WTC11 (cell line): ENCODE results near the gene SLC25A23. TPM values are rescaled to one million over a fixed set of nuclear protein-coding genes. Genes with fewer than 3 reads are reported as not detected.

ENCODE experiments used
- ATAC-seq: fragments of 200-7000 bp; cut with Tn5 transposase; 2 replicates; pipeline ENCODE4 v1.10.0; 2021; ENCODE audit warnings: mild to moderate bottlenecking, moderate library complexity
- CTCF ChIA-PET: fragments of 300-600 bp; sonication (Branson Sonifier 250); formaldehyde crosslinking; loops from one replicate; lab custom pipeline; 2021; ENCODE audit warnings: antibody characterized with exemption; lab: Charles Lee
- POLR2A ChIA-PET: fragments of 350-600 bp; sonication (Branson Sonifier 250); formaldehyde crosslinking; loops from one replicate; lab custom pipeline; 2021; ENCODE audit warnings: antibody characterized with exemption; lab: Charles Lee
- DNase-seq: peaks from one replicate; pipeline ENCODE4 v3.0.0; 2021; ENCODE audit warnings: low spot score
- H3K27ac Mint-ChIP-seq: 2 replicates; pipeline ENCODE4 v1.8.0; 2021; ENCODE audit warnings: mixed read lengths
- H3K27me3 Mint-ChIP-seq: 2 replicates; pipeline ENCODE4 v1.8.0; 2021; ENCODE audit warnings: low read depth, mild to moderate bottlenecking, moderate library complexity, mixed read lengths
- H3K36me3 Mint-ChIP-seq: 2 replicates; pipeline ENCODE4 v1.8.0; 2021; ENCODE audit warnings: mixed read lengths
- H3K4me1 Mint-ChIP-seq: 2 replicates; pipeline ENCODE4 v1.8.0; 2022; ENCODE audit warnings: mixed read lengths
- H3K4me3 Mint-ChIP-seq: 2 replicates; pipeline ENCODE4 v1.8.0; 2021; ENCODE audit warnings: mild to moderate bottlenecking, moderate library complexity, mixed read lengths
- H3K9me3 Mint-ChIP-seq: 2 replicates; pipeline ENCODE4 v1.8.0; 2021; ENCODE audit warnings: mixed read lengths
- ETV6 ChIP-seq: sonication (generic); formaldehyde crosslinking; IDR thresholded peaks from 2 replicates; pipeline ENCODE4 v1.8.1; 2022; ENCODE audit warnings: mild to moderate bottlenecking, missing genetic modification reagents
- FOXK1 ChIP-seq: sonication (generic); formaldehyde crosslinking; IDR thresholded peaks from 2 replicates; pipeline ENCODE4 v1.8.0; 2022; ENCODE audit warnings: mild to moderate bottlenecking, moderate library complexity, missing genetic modification reagents
- FOXP1 ChIP-seq: sonication (generic); formaldehyde crosslinking; IDR thresholded peaks from 2 replicates; pipeline ENCODE4 v1.8.0; 2022; ENCODE audit warnings: missing genetic modification reagents, mild to moderate bottlenecking, moderate library complexity, borderline replicate concordance
- IRF2 ChIP-seq: sonication (generic); formaldehyde crosslinking; IDR thresholded peaks from 2 replicates; pipeline ENCODE4 v1.8.0; 2022; ENCODE audit warnings: low read depth, missing genetic modification reagents, borderline replicate concordance
- NFATC4 ChIP-seq: fragments of 250-450 bp; sonication (Bioruptor Pico); IDR thresholded peaks from 2 replicates; pipeline ENCODE4 v1.9.0; 2021; ENCODE audit warnings: mild to moderate bottlenecking
- NFE2L1 ChIP-seq: sonication (generic); formaldehyde crosslinking; IDR thresholded peaks from 2 replicates; pipeline ENCODE4 v1.8.1; 2023; ENCODE audit warnings: missing genetic modification reagents
- RORB ChIP-seq: fragments of 250-450 bp; sonication (Bioruptor Pico); IDR thresholded peaks from 2 replicates; pipeline ENCODE4 v1.9.0; 2021; ENCODE audit warnings: mild to moderate bottlenecking
- TEAD1 ChIP-seq: sonication (generic); formaldehyde crosslinking; IDR thresholded peaks from 2 replicates; pipeline ENCODE4 v1.8.0; 2022; ENCODE audit warnings: mild to moderate bottlenecking, missing genetic modification reagents
- total RNA-seq: library from RNA; stranded (reverse); gene quantifications from 3 replicates; pipeline ENCODE4 v1.2.3, GENCODE V29; 2021
- TF ChIP-seq, protein P1 (sequence below): sonication (generic); formaldehyde crosslinking; IDR thresholded peaks from 2 replicates; pipeline ENCODE4 v1.8.1; 2023; ENCODE audit warnings: mild to moderate bottlenecking, missing genetic modification reagents
- TF ChIP-seq, protein P2 (sequence below): sonication (generic); formaldehyde crosslinking; IDR thresholded peaks from 2 replicates; pipeline ENCODE4 v1.8.1; 2022; ENCODE audit warnings: mild to moderate bottlenecking, moderate library complexity, missing genetic modification reagents
- TF ChIP-seq, protein P3 (sequence below): sonication (generic); formaldehyde crosslinking; IDR thresholded peaks from 2 replicates; pipeline ENCODE4 v1.8.1; 2023; ENCODE audit warnings: mild to moderate bottlenecking, missing genetic modification reagents, borderline replicate concordance
- TF ChIP-seq, protein P4 (sequence below): sonication (generic); formaldehyde crosslinking; IDR thresholded peaks from 2 replicates; pipeline ENCODE4 v1.8.1; 2022; ENCODE audit warnings: low read depth, missing genetic modification reagents, borderline replicate concordance

Gene SLC25A23
- total RNA-seq, 1 experiment from 2014 or later: 63.6 TPM

DNA sequence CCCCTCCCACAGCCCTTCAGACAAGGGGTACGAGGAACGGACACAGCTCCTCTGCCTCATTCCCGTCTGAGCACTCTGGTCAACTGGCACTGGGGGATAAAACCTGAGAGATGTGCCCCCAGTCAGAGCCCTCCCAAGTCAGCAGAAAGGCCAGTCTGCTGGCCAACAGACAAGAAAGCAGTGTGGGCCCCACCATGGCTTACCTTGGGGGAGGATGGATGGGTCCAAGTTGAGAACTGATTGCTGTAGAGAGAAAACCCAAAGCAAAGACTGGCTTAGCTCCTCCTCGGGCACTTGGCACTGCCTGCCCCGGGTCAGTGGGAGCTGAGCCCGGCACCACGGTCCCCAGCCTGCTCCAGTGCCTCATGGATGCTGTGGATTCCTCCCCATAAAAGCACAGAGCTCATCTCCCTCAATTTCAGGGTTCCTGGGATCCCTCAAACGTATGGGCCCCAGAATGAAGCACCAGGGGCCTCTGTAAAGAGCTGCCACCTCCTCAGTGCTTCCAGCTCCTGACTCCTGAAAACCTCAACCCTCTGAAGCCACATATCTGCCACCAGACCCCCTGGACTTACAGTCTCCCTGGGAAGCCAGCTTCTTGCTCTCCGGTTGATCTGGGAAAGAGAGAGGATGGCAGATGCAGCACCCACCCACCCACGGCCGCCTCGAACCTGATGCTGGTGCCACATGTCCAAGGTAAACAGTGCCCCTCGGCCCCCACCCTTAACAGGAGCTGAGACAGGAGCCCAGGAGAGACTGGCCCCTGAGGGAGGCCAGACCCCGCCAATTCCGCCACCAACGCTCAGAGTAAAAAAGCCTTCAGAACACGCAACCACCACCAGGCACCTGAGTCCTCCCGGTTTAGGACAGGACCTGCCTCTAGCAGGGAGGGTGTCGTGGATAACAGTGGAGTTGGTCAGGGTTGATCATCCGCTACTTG is 38.2 kb downstream of the SLC25A23 start:
- H3K27me3 Mint-ChIP-seq: peaks cover 12% of the 10 kb centered on the region
- peaks cover 6% of the 10 kb centered on the region for H3K9me3 Mint-ChIP-seq
- H3K4me1 Mint-ChIP-seq: peaks cover 14% of the 10 kb centered on the region
- CTCF ChIA-PET: interaction anchor here (1.3 to 1.4 kb wide), 2 partner anchors 9 to 160 kb away, joined by 3 to 4 read pairs; no protein-coding TSS in a partner anchor
- no peak for ATAC-seq
- peaks cover 62% of the 10 kb centered on the region for H3K36me3 Mint-ChIP-seq
- peak overlapping the region; percentile 53; the same call in 1 of the 2 replicates for H3K27ac Mint-ChIP-seq
- POLR2A ChIA-PET: no interaction called here
- TF ChIP-seq IRF2 (CRISPR knock-in tag): no peak
- no peak for TF ChIP-seq NFE2L1
- no peak for TF ChIP-seq FOXK1 (CRISPR knock-in tag)
- no peak for TF ChIP-seq TEAD1
- TF ChIP-seq ETV6 (CRISPR knock-in tag): no peak
- TF ChIP-seq, protein P1, sequence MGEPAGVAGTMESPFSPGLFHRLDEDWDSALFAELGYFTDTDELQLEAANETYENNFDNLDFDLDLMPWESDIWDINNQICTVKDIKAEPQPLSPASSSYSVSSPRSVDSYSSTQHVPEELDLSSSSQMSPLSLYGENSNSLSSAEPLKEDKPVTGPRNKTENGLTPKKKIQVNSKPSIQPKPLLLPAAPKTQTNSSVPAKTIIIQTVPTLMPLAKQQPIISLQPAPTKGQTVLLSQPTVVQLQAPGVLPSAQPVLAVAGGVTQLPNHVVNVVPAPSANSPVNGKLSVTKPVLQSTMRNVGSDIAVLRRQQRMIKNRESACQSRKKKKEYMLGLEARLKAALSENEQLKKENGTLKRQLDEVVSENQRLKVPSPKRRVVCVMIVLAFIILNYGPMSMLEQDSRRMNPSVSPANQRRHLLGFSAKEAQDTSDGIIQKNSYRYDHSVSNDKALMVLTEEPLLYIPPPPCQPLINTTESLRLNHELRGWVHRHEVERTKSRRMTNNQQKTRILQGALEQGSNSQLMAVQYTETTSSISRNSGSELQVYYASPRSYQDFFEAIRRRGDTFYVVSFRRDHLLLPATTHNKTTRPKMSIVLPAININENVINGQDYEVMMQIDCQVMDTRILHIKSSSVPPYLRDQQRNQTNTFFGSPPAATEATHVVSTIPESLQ (CRISPR knock-in tag): no peak
- TF ChIP-seq, protein P2, sequence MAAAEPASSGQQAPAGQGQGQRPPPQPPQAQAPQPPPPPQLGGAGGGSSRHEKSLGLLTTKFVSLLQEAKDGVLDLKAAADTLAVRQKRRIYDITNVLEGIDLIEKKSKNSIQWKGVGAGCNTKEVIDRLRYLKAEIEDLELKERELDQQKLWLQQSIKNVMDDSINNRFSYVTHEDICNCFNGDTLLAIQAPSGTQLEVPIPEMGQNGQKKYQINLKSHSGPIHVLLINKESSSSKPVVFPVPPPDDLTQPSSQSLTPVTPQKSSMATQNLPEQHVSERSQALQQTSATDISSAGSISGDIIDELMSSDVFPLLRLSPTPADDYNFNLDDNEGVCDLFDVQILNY (CRISPR knock-in tag): no peak
- TF ChIP-seq FOXP1 (CRISPR knock-in tag): no peak
- TF ChIP-seq RORB (CRISPR knock-in tag): no peak
- TF ChIP-seq NFATC4 (CRISPR knock-in tag): no peak
- no peak for DNase-seq
- no peak overlapping the region for H3K4me3 Mint-ChIP-seq

DNA sequence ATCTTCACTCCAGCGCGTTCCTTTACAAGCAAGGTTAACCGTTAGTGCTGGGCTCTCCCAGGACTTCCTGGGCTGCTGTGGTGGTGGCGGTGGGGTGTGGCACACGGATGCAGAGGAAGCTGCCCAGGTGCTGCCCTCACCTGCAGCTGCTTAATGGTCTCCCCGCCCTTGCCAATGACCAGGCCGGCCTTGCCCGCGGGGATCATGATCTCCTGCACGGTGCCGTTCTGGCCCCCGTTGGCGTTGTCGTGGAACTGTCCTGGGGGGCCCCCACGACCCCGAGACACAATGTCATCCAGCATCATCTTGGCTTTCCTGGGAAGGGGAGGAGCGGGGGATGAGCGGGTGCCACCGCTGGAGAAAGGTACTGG is 41.0 kb downstream of the SLC25A23 start:
- Mint-ChIP-seq H3K27ac (no peak overlapping the region), H3K4me1 (peaks cover 21% of the 10 kb centered on the region)
- CTCF ChIA-PET: interaction anchor here (0.5 kb wide), 1 partner anchor 445 kb away, joined by 3 read pairs; no protein-coding TSS in a partner anchor

More for the DNA sequence above, 41.0 kb downstream of the SLC25A23 start:
- H3K36me3 Mint-ChIP-seq: peaks cover 72% of the 10 kb centered on the region
- no peak for DNase-seq
- H3K4me3 Mint-ChIP-seq: no peak overlapping the region
- TF ChIP-seq, protein P3, sequence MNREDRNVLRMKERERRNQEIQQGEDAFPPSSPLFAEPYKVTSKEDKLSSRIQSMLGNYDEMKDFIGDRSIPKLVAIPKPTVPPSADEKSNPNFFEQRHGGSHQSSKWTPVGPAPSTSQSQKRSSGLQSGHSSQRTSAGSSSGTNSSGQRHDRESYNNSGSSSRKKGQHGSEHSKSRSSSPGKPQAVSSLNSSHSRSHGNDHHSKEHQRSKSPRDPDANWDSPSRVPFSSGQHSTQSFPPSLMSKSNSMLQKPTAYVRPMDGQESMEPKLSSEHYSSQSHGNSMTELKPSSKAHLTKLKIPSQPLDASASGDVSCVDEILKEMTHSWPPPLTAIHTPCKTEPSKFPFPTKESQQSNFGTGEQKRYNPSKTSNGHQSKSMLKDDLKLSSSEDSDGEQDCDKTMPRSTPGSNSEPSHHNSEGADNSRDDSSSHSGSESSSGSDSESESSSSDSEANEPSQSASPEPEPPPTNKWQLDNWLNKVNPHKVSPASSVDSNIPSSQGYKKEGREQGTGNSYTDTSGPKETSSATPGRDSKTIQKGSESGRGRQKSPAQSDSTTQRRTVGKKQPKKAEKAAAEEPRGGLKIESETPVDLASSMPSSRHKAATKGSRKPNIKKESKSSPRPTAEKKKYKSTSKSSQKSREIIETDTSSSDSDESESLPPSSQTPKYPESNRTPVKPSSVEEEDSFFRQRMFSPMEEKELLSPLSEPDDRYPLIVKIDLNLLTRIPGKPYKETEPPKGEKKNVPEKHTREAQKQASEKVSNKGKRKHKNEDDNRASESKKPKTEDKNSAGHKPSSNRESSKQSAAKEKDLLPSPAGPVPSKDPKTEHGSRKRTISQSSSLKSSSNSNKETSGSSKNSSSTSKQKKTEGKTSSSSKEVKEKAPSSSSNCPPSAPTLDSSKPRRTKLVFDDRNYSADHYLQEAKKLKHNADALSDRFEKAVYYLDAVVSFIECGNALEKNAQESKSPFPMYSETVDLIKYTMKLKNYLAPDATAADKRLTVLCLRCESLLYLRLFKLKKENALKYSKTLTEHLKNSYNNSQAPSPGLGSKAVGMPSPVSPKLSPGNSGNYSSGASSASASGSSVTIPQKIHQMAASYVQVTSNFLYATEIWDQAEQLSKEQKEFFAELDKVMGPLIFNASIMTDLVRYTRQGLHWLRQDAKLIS (CRISPR knock-in tag): no peak
- TF ChIP-seq, protein P4, sequence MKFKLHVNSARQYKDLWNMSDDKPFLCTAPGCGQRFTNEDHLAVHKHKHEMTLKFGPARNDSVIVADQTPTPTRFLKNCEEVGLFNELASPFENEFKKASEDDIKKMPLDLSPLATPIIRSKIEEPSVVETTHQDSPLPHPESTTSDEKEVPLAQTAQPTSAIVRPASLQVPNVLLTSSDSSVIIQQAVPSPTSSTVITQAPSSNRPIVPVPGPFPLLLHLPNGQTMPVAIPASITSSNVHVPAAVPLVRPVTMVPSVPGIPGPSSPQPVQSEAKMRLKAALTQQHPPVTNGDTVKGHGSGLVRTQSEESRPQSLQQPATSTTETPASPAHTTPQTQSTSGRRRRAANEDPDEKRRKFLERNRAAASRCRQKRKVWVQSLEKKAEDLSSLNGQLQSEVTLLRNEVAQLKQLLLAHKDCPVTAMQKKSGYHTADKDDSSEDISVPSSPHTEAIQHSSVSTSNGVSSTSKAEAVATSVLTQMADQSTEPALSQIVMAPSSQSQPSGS: no peak
- TF ChIP-seq, protein P2 (CRISPR knock-in tag): no peak
- no peaks in the 10 kb centered on the region for H3K27me3 Mint-ChIP-seq
- no peak for ATAC-seq
- no peaks in the 10 kb centered on the region for H3K9me3 Mint-ChIP-seq
- POLR2A ChIA-PET: interaction anchor here (0.6 kb wide), 1 partner anchor 9 kb away, joined by 3 read pairs; no protein-coding TSS in a partner anchor
